ENCODE data around the gene SENP6.

- TF ChIP-seq EZH2phosphoT487 (IDR thresholded peaks at IDR 0.05; ENCODE audit: insufficient read depth, low read depth), result no peak
- TF ChIP-seq EZH2 (IDR thresholded peaks at IDR 0.05; ENCODE audit: insufficient read depth, poor library complexity, severe bottlenecking), result no peak
Observed at GRCh38 chr6:75694406-75694805, 92.7 kb downstream of the SENP6 start.
